Measurements from ENCODE around the gene IMPDH1.

DNA sequence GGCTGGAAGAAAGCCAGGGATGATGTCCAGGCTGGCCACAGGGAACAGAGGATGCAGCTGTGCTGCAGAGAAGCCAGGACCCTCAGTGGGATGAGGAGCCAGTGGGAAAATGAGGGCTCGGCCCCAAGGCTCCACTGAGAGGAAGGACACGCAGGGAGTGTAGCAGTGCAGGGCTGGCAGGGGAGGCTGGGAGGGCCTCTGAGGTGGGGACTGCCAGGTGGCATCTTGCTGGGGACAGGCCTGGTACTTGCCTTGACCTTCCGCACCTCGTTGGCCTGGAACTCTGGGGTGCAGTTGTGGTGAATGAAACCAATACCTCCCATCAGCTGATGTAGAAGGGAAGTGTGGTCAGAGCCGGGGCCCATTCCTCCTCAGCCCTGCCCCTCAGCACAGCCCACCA, 9.2 kb downstream of the IMPDH1 start:
- TF ChIP-seq, protein P1, sequence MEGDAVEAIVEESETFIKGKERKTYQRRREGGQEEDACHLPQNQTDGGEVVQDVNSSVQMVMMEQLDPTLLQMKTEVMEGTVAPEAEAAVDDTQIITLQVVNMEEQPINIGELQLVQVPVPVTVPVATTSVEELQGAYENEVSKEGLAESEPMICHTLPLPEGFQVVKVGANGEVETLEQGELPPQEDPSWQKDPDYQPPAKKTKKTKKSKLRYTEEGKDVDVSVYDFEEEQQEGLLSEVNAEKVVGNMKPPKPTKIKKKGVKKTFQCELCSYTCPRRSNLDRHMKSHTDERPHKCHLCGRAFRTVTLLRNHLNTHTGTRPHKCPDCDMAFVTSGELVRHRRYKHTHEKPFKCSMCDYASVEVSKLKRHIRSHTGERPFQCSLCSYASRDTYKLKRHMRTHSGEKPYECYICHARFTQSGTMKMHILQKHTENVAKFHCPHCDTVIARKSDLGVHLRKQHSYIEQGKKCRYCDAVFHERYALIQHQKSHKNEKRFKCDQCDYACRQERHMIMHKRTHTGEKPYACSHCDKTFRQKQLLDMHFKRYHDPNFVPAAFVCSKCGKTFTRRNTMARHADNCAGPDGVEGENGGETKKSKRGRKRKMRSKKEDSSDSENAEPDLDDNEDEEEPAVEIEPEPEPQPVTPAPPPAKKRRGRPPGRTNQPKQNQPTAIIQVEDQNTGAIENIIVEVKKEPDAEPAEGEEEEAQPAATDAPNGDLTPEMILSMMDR (IDR thresholded peaks at IDR 0.05): no peak
- no peak for TF ChIP-seq POLR2A (IDR thresholded peaks at IDR 0.05)
